GM12892 (cell line): ENCODE results near the gene COP1.

Source experiments
- DNase-seq: peaks from one replicate; pipeline ENCODE4 v3.0.0; 2011; ENCODE audit not compliant: insufficient read length
- FAIRE-seq: peaks from 2 replicates; lab custom pipeline; 2011; peaks lifted over from hg19 to GRCh38; lab: Jason Lieb, UNC
- POLR2A ChIP-seq: IDR thresholded peaks from 2 replicates; pipeline ENCODE4 v1.6.1; 2011; ENCODE audit warnings: low read depth, low read length, control low read depth
- POLR2AphosphoS5 ChIP-seq: IDR thresholded peaks from 2 replicates; pipeline ENCODE4 v1.6.1; 2011; ENCODE audit warnings: low read depth, low read length, control low read depth
- TAF1 ChIP-seq: IDR thresholded peaks from 2 replicates; pipeline ENCODE4 v1.6.1; 2011; ENCODE audit warnings: low read depth, mild to moderate bottlenecking, control low read depth, low read length, borderline replicate concordance

COP1 gene

DNA sequence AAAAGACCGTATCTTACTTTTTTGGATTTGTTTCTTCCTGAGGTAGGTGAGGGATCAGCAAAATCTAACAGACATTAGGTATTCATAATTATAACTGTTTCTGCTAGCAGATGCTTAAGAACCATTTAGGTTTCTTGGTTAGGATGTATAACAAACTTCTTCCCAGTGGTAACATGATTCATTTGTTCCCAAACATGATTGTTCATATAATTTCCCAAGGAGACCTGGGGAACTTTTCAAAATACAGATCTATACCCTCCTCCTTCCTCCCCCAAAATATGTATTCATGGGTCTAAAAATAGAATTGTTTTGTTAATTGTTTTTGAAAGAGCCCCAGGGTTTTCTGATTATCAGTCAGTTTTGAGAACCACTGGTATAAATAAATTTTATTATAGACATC lies 228.2 kb downstream of the COP1 start:
- FAIRE-seq (no peak), DNase-seq (no peak)
- TF ChIP-seq POLR2A, result no peak
- TF ChIP-seq TAF1, result no peak
- no peak for TF ChIP-seq POLR2AphosphoS5

DNA sequence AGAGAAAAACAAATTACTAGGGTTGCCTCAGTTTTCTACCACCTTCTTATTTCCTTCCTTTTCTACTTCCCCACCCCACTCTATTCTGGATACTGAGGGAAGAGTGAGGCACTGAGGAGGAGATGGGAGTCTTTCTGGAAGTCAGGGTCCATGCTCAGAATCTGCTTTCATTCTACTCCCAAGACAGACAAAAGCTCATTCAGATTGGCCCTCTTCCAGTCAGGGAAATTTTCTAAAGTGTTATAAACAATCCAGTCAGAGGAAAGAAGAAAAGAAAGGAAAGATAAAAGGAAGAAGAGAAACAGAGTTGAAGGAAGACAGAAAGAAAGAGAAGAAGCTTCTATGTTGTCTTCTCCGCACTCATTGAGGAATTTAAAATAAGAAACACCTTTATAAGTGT lies 228.6 kb downstream of the COP1 start:
- no peak for TF ChIP-seq POLR2AphosphoS5
- TF ChIP-seq POLR2A, result no peak
- no peak for TF ChIP-seq TAF1
- FAIRE-seq (no peak), DNase-seq (no peak)

DNA sequence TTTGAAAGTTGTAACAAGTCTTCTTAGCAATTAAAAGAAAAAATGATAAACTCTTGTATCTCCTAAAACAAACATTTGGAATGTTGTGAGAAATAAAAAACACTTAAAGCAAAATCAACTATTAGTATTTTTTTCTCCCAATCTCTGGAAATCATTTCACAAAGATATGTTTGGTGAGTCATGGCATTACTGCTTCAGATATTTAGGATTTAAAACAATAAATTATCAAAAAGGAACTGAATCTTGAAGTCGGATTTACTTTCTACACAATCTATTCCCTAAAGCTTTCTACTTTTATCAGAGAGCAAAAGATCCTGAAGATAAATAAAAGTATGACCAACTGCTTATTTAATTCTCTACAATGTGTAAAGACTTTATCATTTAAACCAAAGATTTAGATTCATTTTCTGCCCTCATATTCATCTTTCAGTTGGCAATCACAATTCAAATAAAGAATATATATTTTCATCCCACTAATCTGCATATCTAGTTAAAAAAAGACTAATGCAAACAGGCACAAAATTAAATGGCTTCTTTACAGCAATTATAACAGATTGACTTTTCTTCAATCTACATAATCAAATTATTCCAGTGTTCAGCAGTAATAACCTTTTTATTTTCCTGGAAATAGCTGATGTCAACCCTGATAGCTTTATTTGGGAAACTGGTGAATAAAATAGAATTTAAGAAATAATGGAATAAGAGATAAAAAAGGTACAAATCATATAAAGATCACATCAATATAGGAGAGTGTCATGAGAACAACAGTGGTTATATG lies 230.0 kb downstream of the COP1 start:
- FAIRE-seq, result no peak

DNA sequence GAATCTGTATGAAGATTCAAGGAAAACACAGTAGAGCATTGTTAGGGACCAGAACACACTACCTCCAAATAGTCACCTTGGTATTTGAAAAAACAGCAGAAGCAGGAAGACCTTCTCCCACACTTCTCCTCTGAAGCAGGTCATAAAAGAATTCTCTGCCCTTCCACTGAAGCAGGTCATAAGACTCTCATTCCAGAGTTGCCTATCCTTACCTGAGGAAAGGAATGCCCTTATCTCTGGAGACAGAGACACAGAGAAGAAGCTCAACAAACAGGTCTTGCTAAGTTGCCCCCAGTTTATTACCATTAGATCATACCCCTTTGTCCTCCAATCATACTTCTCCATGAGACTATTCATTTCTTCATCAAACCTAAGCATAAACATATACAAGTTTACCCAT lies 237.9 kb downstream of the COP1 start:
- FAIRE-seq (no peak), DNase-seq (no peak)
- TF ChIP-seq POLR2AphosphoS5, result no peak
- TF ChIP-seq POLR2A, result no peak
- no peak for TF ChIP-seq TAF1

More for the DNA sequence above, 230.0 kb downstream of the COP1 start:
- no peak for TF ChIP-seq POLR2AphosphoS5
- DNase-seq, result no peak

DNA sequence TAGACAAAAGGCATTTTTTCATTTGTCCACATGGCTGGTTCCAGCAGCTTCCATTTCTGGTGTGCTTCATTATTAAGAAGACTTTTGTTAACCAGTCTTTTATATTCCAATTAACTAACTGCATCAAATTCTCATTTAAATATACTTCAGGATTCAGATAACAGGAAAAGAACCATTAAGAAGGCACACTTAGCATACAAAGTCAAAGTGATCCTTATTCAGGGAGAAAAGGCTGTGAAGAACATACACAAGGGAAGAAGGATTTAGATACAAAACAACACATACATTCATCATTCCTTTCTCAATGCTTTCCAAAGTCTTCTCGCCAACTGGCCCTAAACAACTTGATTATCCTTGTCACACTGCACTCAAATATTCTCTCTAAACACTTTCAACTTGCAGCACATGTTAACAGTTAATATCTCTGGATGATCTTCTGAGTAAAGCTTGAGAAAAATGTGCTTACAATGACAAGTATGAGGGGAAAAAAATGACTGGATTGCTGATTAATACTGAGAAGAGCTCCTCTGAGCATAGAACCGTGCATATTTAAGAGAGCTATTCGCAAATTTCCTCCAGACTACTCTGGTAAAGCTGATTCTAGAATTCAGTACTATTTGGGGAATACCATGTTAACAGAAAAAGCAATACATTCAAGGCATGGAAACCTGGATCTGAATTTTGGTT lies 238.5 kb downstream of the COP1 start:
- no peak for TF ChIP-seq POLR2A
- FAIRE-seq (peak; percentile 17), DNase-seq (no peak)

DNA sequence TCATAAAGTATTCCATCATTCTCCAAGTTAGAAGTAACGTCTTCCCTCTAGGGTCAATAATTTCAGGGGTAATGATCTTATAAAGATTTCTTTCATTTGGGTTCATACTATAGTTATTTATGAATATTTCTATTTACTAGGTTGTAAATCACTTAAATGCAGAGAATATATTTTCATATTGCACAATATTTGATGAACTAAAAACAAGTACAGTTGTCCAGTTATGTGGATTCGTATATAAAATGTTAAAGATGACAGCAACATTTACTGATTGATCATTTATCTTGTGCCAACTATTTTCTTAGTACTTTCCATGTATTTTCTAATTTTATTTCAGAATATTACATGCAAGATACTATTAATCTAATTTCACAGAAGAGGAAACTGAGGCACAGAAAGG lies 243.3 kb downstream of the COP1 start:
- TF ChIP-seq POLR2AphosphoS5, result no peak
- TF ChIP-seq TAF1, result no peak
- no peak for TF ChIP-seq POLR2A
- FAIRE-seq, result no peak
- DNase-seq, result no peak

DNA sequence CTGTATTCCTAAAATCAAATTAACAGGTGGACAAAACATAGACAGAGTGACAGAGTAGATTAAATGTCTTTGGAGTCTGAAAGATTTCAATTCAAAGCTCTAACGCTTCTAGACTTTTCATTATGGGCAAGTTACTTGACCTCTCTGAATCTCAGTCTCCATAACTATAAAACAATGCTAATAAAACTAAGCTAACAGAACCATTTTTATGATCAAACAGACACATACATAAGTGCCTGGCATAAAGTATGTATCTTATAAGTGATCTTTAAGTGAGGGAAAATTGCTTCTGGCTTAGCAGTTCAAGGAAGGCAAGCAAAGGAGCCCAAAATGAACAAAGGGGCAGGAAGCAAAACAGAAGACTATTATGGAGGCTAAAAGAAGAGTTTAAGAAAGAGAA lies 246.9 kb downstream of the COP1 start:
- FAIRE-seq (no peak), DNase-seq (no peak)
- no peak for TF ChIP-seq POLR2AphosphoS5
- no peak for TF ChIP-seq POLR2A
- no peak for TF ChIP-seq TAF1

DNA sequence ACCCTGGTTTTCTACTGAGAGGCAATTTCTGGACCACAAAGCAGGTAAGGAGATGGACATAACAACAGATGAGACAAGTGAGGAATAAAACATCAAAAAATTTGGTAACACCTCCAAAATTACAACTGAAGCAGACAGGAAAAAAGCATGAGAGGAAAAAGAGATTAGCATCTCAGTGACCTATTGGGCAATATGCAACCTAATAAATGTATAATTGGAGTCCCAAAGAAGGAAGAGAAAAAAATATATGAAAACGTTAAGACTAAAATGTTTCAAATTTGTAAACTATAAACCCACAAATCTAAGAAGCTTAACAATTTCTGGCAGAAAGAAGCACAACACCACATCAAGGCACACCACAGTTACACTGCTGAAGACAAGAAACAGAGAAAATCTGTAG lies 255.5 kb downstream of the COP1 start:
- DNase-seq (no peak), FAIRE-seq (no peak)
- TF ChIP-seq TAF1 (no peak), POLR2AphosphoS5 (no peak), POLR2A (no peak)

DNA sequence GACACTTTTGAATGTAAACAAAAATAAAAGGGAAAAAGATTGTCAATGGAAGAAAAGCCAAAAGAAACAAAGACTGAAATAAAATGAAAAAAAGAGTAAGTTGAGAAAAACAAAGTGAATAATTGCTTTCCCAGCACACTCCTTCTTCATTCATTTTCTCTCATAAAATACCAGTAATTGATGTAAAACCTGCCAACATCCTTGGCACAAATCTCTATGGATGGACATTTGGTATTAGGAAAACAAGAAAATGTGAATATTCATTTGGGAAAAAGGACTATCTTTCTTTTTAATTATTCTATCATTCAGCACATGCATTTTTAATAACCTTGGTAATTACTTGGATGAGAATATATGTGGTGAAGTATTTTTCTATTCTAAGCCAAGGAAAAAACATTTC lies 259.3 kb downstream of the COP1 start:
- no peak for TF ChIP-seq POLR2AphosphoS5
- no peak for TF ChIP-seq TAF1
- no peak for TF ChIP-seq POLR2A
- FAIRE-seq (no peak), DNase-seq (no peak)

DNA sequence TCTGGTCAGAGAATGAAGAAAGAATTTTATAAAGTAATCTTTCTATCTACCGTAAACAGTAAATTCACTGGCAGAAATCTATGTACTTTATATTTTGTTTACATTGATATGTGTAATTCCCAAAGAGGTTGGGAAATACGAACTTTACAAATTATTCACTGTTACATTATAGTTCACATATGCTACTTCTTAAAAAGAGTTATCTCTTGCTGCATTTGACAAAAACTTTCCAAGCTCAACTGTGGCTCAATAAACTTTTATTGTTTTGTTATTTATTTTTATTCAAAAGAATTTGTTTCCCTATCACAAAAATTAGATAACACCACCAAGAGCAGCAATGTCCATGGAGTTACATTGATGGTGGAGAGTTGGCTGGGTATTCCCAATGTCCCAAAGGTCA lies 262.5 kb downstream of the COP1 start:
- no peak for DNase-seq
- TF ChIP-seq POLR2AphosphoS5, result no peak
- no peak for TF ChIP-seq POLR2A
- TF ChIP-seq TAF1, result no peak
- FAIRE-seq, result no peak

DNA sequence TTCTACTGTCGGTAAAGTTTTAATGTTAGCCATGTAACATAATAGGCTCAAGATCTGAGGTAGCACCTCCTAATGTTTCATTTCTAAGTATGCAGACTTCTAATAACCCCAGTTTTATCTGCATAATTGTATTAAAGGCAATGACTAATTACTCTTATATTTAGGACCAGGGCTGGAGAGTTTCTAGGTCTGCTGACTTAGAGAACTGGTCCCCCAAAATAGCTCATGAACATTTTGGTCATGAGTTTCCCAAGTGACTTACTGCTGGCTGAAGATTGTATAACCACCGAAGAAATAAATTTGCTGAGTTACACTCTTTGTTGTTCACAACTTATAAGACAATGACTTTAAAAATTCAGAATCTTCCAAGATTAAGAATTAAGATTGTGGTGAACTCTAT lies 265.9 kb downstream of the COP1 start:
- no peak for DNase-seq
- TF ChIP-seq POLR2A (no peak), POLR2AphosphoS5 (no peak), TAF1 (no peak)
- FAIRE-seq, result no peak

DNA sequence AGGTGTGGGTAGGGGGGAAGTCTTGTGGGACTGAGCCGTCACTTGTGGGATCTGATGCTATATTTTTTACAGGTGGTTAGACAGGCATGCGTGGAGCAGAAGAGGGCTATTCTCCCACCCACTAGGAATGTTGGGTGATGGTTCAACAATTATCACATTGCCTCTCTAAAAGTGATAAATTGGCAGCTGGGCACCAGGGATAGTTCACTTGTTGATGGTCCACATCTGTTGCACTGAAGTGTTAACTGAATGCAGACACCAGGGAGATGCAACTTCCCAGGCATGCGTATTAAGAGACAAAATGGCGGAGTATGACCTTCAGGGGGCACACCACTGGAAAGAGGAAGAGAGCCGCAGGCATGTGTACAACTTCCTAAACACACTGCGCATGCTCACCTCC lies 270.4 kb downstream of the COP1 start:
- no peak for FAIRE-seq

More for the DNA sequence above, 270.4 kb downstream of the COP1 start:
- no peak for DNase-seq
- TF ChIP-seq TAF1 (no peak), POLR2A (no peak), POLR2AphosphoS5 (no peak)
